Liver (tissue), 9 donors: ENCODE data around the gene PRELID1. TPM values are rescaled to one million over a fixed set of nuclear protein-coding genes. Genes with fewer than 3 reads are reported as not detected.
"Not testable (repeated sequence)": the region's sequence is repeated elsewhere in the genome, so short reads cannot be mapped to it uniquely, and the experiment has no call there.

ENCODE experiments used
- DNase-seq: peaks from one replicate; pipeline ENCODE4 v3.0.0-alpha.2; 2017; ENCODE audit warnings: low spot score
- H3K27ac ChIP-seq, 2 donors: one replicate each; pipeline ENCODE4 v1.7.0; 2013; ENCODE audit warnings: inconsistent platforms in 2 of 2, low read length in 2 of 2, control low read depth in 1 of 2, low read depth in 1 of 2, mild to moderate bottlenecking in 1 of 2
- H3K27me3 ChIP-seq, 4 donors: one replicate each; pipeline versions ENCODE4 v1.6.1 to v1.7.0; 2013; ENCODE audit warnings: low read length in 3 of 4, inconsistent platforms in 1 of 4, mild to moderate bottlenecking in 1 of 4, moderate library complexity in 1 of 4; ENCODE audit not compliant: control insufficient read depth in 4 of 4, insufficient read depth in 4 of 4
- H3K36me3 ChIP-seq, 4 donors: one replicate each; pipeline versions ENCODE4 v1.6.1 to v1.7.0; 2013; ENCODE audit warnings: low read length in 3 of 4, mild to moderate bottlenecking in 3 of 4, low read depth in 1 of 4, moderate library complexity in 1 of 4; ENCODE audit not compliant: control insufficient read depth in 4 of 4, insufficient read depth in 3 of 4
- H3K4me1 ChIP-seq, 4 donors: one replicate each; pipeline versions ENCODE4 v1.6.1 to v1.7.0; 2013; ENCODE audit warnings: low read length in 3 of 4, mild to moderate bottlenecking in 3 of 4, moderate library complexity in 1 of 4; ENCODE audit not compliant: control insufficient read depth in 4 of 4, insufficient read depth in 4 of 4
- H3K4me3 ChIP-seq, 3 donors: one replicate each; pipeline versions ENCODE4 v1.6.1 to v1.7.0; 2013; ENCODE audit warnings: low read length in 3 of 3, control low read depth in 1 of 3, low read depth in 1 of 3, mild to moderate bottlenecking in 1 of 3
- H3K9ac ChIP-seq, 2 donors: one replicate each; pipeline ENCODE4 v1.7.0; 2013; ENCODE audit warnings: low read length in 2 of 2, mild to moderate bottlenecking in 2 of 2, moderate library complexity in 2 of 2, control low read depth in 1 of 2, low read depth in 1 of 2
- H3K9me3 ChIP-seq, 4 donors: one replicate each; pipeline versions ENCODE4 v1.6.1 to v1.7.0; 2013; ENCODE audit warnings: low read length in 3 of 4; ENCODE audit not compliant: control insufficient read depth in 4 of 4
- EGR1 ChIP-seq, 2 donors: IDR thresholded peaks; 2 replicates each; pipeline ENCODE4 v1.6.1; 2016 to 2018; ENCODE audit warnings: antibody characterized with exemption in 2 of 2, low read depth in 2 of 2
- FOXA1 ChIP-seq: IDR thresholded peaks from 2 replicates; pipeline ENCODE4 v1.6.1; 2016; ENCODE audit warnings: antibody characterized with exemption
- FOXA2 ChIP-seq: IDR thresholded peaks from 2 replicates; pipeline ENCODE4 v1.6.1; 2016; ENCODE audit warnings: antibody characterized with exemption
- GABPA ChIP-seq, 2 donors: IDR thresholded peaks in 1 of 2; conservative IDR thresholded peaks in 1 of 2; 2 replicates each; pipeline ENCODE4 v1.6.1; 2016; ENCODE audit warnings: antibody characterized with exemption in 2 of 2, mild to moderate bottlenecking in 1 of 2, moderate library complexity in 1 of 2
- HNF4A ChIP-seq, 2 donors: conservative IDR thresholded peaks; 2 replicates each; pipeline ENCODE4 v1.6.1; 2016; ENCODE audit warnings: antibody characterized with exemption in 2 of 2, mild to moderate bottlenecking in 2 of 2
- NR2F2 ChIP-seq: IDR thresholded peaks from 2 replicates; pipeline ENCODE4 v1.6.1; 2016; ENCODE audit warnings: antibody characterized with exemption
- RAD21 ChIP-seq, 2 donors: IDR thresholded peaks; 2 replicates each; pipeline ENCODE4 v1.6.1; 2016; ENCODE audit warnings: antibody characterized with exemption in 2 of 2, mild to moderate bottlenecking in 2 of 2
- RXRA ChIP-seq, 2 donors: IDR thresholded peaks; 2 replicates each; pipeline ENCODE4 v1.6.1; 2017 to 2018; ENCODE audit warnings: antibody characterized with exemption in 2 of 2, mild to moderate bottlenecking in 1 of 2
- SP1 ChIP-seq: IDR thresholded peaks from 2 replicates; pipeline ENCODE4 v1.6.1; 2018; ENCODE audit warnings: antibody characterized with exemption, mild to moderate bottlenecking
- TAF1 ChIP-seq: conservative IDR thresholded peaks from 2 replicates; pipeline ENCODE4 v1.6.1; 2016; ENCODE audit warnings: antibody characterized with exemption, mild to moderate bottlenecking
- YY1 ChIP-seq: IDR thresholded peaks from 2 replicates; pipeline ENCODE4 v1.6.1; 2016; ENCODE audit warnings: antibody characterized with exemption, mild to moderate bottlenecking
- WGBS: extraction: QIAGEN DNeasy Blood & Tissue Kit; methylation state at CpG from one replicate; pipeline ENCODE4 v1.1.7; 2013; 5-methylcytosine and 5-hydroxymethylcytosine counted together
- polyA plus RNA-seq, 2 donors: library from polyadenylated mRNA; stranded (reverse) in 1 of 2; unstranded in 1 of 2; fragments of 200-250 nt in 1 of 2; fragments of >200 nt in 1 of 2; fragmentation: Nextera tagmentation in 1 of 2; extraction: Ambion mirVana in 1 of 2; gene quantifications; one replicate each; pipeline versions ENCODE4 v1.2.1 to v1.2.3, GENCODE V29; 2013 to 2015
- total RNA-seq, 2 donors: library from RNA; depleted of rRNA; stranded (reverse); fragments of >200 nt; gene quantifications; one replicate each; pipeline ENCODE4 v1.2.3, GENCODE V29; 2014
- TF ChIP-seq, protein P1 (sequence below): fragments of 150-350 bp; IDR thresholded peaks from 2 replicates; pipeline ENCODE4 v1.5.1; 2017; ENCODE audit warnings: improper control_type of control experiment, low read depth, low read length; ENCODE audit not compliant: missing input control
- TF ChIP-seq, protein P2 (sequence below): IDR thresholded peaks from 2 replicates; pipeline ENCODE4 v1.6.1; 2016; ENCODE audit warnings: antibody characterized with exemption
- TF ChIP-seq, protein P3 (sequence below): IDR thresholded peaks from 2 replicates; pipeline ENCODE4 v1.6.1; 2016; ENCODE audit warnings: antibody characterized with exemption
- donor health status: healthy.
- donor health status: healthy.
- donor health status: healthy.
- donor health status: healthy.
- donor health status: healthy.

The PRELID1 gene
- total RNA-seq (10 to 100 TPM; 47.9 to 58.4 TPM), polyA plus RNA-seq (100 to 1,000 TPM; 112 to 200 TPM)

DNA sequence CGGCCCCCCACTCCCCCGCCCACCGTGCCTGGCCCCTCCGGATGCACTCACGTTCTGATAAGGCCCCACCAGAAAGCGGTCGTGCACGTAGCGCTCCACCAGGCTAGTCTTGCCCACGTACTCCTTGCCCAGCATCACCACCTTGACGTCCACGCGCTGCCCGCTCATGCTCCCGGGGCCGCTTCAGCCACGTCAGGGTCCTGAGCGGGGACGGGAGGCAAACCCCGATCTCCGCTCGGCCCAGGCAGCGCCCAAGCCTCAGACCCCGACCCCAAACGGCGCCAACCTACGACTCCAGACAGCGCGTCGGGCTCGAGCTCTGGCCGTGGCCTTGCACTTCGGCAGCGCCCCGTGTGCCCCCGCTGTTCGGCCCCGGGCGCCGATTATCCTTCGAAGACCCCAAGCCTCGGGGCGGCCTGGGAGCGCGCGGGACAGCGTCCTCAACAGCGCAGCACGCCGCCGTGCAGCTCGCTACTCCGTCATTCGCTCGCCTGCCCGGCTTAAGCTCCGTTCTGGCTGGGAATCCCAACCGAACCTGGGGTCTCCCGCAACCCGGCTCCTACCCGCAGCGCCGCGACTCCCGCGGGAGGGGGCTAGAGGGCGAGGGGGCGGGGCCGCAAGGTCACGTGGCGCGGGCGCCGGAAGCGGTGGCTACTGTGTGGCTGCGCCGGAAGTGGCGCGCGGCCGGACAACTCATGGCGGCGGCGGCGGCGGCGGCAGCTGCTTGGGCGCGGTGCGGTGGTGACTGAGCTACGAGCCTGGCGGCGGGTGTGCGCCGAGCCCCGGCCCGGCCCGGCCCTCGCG is at the start of gene PRELID1, which contains the start of gene RAB24:
Gene PRELID1 (plus strand): TSS at position 679 of the 804 bp plus-strand sequence. CDS start 187 bp downstream, outside the sequence.
Gene RAB24 (minus strand): TSS at position 599 of the 804 bp plus-strand sequence. CDS start 431 bp downstream, at position 168.
- Histone ChIP-seq H3K9me3 (no peaks in the 10 kb centered on the region), H3K36me3 (peaks cover 6 to 16% (median 11%) of the 10 kb centered on the region in 4 donors), H3K9ac (peak within 1 kb of the TSS; percentile 87 to 89), H3K4me1 (peaks cover 13 to 42% (median 29%) of the 10 kb centered on the region in 4 donors), H3K27me3 (no peaks in the 10 kb centered on the region), H3K4me3 (peak within 1 kb of the TSS; percentile 72 to 97 (median 94)), H3K27ac (peak within 1 kb of the TSS; percentile 84 to 89)
- peak; percentile 91 for DNase-seq
- TF ChIP-seq YY1 (peak; percentile 32), HNF4A (conservative IDR thresholded peaks at IDR 0.05) (no peak), GABPA (IDR thresholded peaks at IDR 0.05 in 1 of 2, conservative IDR thresholded peaks at IDR 0.05 in 1 of 2) (peak; percentile 52 to 89)
- under 1% methylated on average over 100 of the region's 100 CpGs for WGBS

DNA sequence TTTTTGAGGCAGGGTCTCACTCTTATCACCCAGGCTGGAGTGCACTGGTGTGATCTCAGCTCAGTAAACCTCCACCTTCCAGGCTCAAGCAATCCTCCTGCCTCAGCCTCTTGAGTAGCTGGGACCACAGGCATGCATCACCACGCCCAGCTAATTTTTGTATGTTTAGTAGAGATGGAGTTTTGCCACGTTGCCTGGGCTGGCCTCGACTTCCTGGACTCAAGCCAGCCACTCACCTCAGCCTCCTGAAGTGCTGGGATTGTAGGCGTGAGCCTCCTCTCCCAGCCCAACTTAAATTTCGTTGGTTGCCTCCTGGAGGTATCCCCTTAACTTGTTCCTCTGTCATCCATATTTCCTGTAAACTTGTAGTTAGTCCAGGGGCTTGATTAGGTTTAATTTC is 47.3 kb upstream of the PRELID1 start:
- no peak for DNase-seq
- Histone ChIP-seq H3K9ac (no peak overlapping the region), H3K27ac (no peak overlapping the region), H3K36me3 (peaks cover 10 to 47% (median 43%) of the 10 kb centered on the region in 4 donors), H3K4me1 (no peaks in the 10 kb centered on the region), H3K4me3 (no peak overlapping the region), H3K9me3 (no peaks in the 10 kb centered on the region), H3K27me3 (no peaks in the 10 kb centered on the region)
- TF ChIP-seq RXRA (IDR thresholded peaks at IDR 0.05), result no peak
- TF ChIP-seq, protein P1, sequence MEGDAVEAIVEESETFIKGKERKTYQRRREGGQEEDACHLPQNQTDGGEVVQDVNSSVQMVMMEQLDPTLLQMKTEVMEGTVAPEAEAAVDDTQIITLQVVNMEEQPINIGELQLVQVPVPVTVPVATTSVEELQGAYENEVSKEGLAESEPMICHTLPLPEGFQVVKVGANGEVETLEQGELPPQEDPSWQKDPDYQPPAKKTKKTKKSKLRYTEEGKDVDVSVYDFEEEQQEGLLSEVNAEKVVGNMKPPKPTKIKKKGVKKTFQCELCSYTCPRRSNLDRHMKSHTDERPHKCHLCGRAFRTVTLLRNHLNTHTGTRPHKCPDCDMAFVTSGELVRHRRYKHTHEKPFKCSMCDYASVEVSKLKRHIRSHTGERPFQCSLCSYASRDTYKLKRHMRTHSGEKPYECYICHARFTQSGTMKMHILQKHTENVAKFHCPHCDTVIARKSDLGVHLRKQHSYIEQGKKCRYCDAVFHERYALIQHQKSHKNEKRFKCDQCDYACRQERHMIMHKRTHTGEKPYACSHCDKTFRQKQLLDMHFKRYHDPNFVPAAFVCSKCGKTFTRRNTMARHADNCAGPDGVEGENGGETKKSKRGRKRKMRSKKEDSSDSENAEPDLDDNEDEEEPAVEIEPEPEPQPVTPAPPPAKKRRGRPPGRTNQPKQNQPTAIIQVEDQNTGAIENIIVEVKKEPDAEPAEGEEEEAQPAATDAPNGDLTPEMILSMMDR, result no peak
- TF ChIP-seq RAD21 (IDR thresholded peaks at IDR 0.05), result no peak
- no peak for TF ChIP-seq GABPA (IDR thresholded peaks at IDR 0.05 in 1 of 2, conservative IDR thresholded peaks at IDR 0.05 in 1 of 2)
- no peak for TF ChIP-seq SP1
- TF ChIP-seq FOXA2, result no peak
- TF ChIP-seq FOXA1, result no peak
- TF ChIP-seq YY1, result no peak
- TF ChIP-seq EGR1 (IDR thresholded peaks at IDR 0.05; ENCODE audit: low read depth in 2 of 2), result no peak
- WGBS, result 63% methylated on average over 5 of the region's 5 CpGs

DNA sequence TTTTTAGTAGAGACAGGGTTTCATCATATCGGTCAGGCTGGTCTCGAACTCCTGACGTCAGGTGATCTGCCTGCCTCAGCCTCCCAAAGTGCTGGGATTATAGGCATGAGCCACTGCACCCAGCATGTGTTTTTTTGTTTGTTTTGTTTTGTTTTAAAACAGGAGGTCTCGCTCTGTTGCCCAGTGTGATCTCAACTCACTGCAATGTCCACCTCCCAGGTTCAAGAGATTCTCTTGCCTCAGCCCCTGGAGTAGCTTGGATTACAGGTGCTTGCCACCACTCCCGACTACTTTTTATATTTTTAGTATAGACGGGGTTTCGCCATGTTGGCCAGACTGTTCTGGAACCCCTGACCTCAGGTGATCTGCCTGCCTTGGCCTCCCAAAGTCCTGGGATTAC is 44.9 kb upstream of the PRELID1 start:
- H3K27ac ChIP-seq, H3K9me3 ChIP-seq, H3K27me3 ChIP-seq, H3K9ac ChIP-seq, H3K4me3 ChIP-seq, H3K4me1 ChIP-seq, DNase-seq: not testable (repeated sequence)
- H3K36me3 ChIP-seq, result peaks cover 7 to 36% (median 32%) of the 10 kb centered on the region in 4 donors
- WGBS, result 96% methylated on average over 7 of the region's 7 CpGs

- H3K4me1 ChIP-seq, result no peaks in the 10 kb centered on the region
- peaks cover 6 to 46% (median 33%) of the 10 kb centered on the region in 4 donors for H3K36me3 ChIP-seq
- no peak overlapping the region for H3K27ac ChIP-seq
- H3K27me3 ChIP-seq, result no peaks in the 10 kb centered on the region
- WGBS, result 97% methylated on average over 7 of the region's 7 CpGs
- H3K4me3 ChIP-seq, result no peak overlapping the region
- no peak overlapping the region for H3K9ac ChIP-seq
- DNase-seq, result no peak
- no peaks in the 10 kb centered on the region for H3K9me3 ChIP-seq
- no peak for TF ChIP-seq RXRA (IDR thresholded peaks at IDR 0.05)
- TF ChIP-seq HNF4A (conservative IDR thresholded peaks at IDR 0.05), result no peak
- no peak for TF ChIP-seq NR2F2
- TF ChIP-seq FOXA1, result no peak
- no peak for TF ChIP-seq SP1
- TF ChIP-seq EGR1 (IDR thresholded peaks at IDR 0.05; ENCODE audit: low read depth in 2 of 2), result no peak
- no peak for TF ChIP-seq TAF1
- no peak for TF ChIP-seq FOXA2
- TF ChIP-seq, protein P2, sequence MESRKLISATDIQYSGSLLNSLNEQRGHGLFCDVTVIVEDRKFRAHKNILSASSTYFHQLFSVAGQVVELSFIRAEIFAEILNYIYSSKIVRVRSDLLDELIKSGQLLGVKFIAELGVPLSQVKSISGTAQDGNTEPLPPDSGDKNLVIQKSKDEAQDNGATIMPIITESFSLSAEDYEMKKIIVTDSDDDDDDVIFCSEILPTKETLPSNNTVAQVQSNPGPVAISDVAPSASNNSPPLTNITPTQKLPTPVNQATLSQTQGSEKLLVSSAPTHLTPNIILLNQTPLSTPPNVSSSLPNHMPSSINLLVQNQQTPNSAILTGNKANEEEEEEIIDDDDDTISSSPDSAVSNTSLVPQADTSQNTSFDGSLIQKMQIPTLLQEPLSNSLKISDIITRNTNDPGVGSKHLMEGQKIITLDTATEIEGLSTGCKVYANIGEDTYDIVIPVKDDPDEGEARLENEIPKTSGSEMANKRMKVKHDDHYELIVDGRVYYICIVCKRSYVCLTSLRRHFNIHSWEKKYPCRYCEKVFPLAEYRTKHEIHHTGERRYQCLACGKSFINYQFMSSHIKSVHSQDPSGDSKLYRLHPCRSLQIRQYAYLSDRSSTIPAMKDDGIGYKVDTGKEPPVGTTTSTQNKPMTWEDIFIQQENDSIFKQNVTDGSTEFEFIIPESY, result no peak
- TF ChIP-seq GABPA (IDR thresholded peaks at IDR 0.05 in 1 of 2, conservative IDR thresholded peaks at IDR 0.05 in 1 of 2), result no peak
- TF ChIP-seq, protein P1, result no peak
- TF ChIP-seq, protein P3, sequence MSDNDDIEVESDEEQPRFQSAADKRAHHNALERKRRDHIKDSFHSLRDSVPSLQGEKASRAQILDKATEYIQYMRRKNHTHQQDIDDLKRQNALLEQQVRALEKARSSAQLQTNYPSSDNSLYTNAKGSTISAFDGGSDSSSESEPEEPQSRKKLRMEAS, result no peak
Measured at GRCh38 chr5:177260961-177261360, 42.6 kb upstream of the PRELID1 start.
